DND-41 (cell line): ENCODE measurements around the gene OGG1.

Experiments used
- ATAC-seq: fragments of 200-7000 bp; cut with Tn5 transposase; 3 replicates; pipeline ENCODE4 v1.9.1; 2021; ENCODE audit warnings: low read depth; ENCODE audit not compliant: insufficient read depth
- DNase-seq: peaks from one replicate; pipeline ENCODE4 v3.0.0-alpha.2; 2020
- H2AFZ ChIP-seq: 2 replicates; pipeline ENCODE4 v1.6.0; 2012; ENCODE audit warnings: low read depth, low read length
- H3K27ac ChIP-seq: 2 replicates; pipeline ENCODE4 v1.5.1; 2012; ENCODE audit warnings: low read length, inconsistent platforms
- H3K27me3 ChIP-seq: fragments of 200-600 bp; sonication (generic); 2 replicates; pipeline ENCODE4 v1.6.0; 2012; ENCODE audit warnings: low read length, mild to moderate bottlenecking, inconsistent platforms; ENCODE audit not compliant: insufficient read depth, poor library complexity
- H3K36me3 ChIP-seq: 2 replicates; pipeline ENCODE4 v1.5.1; 2012; ENCODE audit warnings: low read length, inconsistent platforms; ENCODE audit not compliant: insufficient read depth
- H3K4me1 ChIP-seq: 2 replicates; pipeline ENCODE4 v1.5.1; 2012; ENCODE audit warnings: mild to moderate bottlenecking, low read length; ENCODE audit not compliant: insufficient read depth
- H3K4me2 ChIP-seq: 2 replicates; pipeline ENCODE4 v1.6.0; 2012; ENCODE audit warnings: mild to moderate bottlenecking, moderate library complexity, low read length, inconsistent platforms; ENCODE audit not compliant: insufficient read depth
- H3K4me3 ChIP-seq, 2 experiments: fragments of 200-600 bp in 1 of 2; shearing (Covaris generic) in 1 of 2; 2 replicates each; pipeline ENCODE4 v1.5.1; 2012 to 2016; ENCODE audit warnings: inconsistent platforms in 2 of 2, low read length in 2 of 2, mild to moderate bottlenecking in 2 of 2, low read depth in 1 of 2, moderate library complexity in 1 of 2
- H3K79me2 ChIP-seq: 2 replicates; pipeline ENCODE4 v1.6.0; 2012; ENCODE audit warnings: low read length, inconsistent platforms; ENCODE audit not compliant: insufficient read depth
- H3K9ac ChIP-seq: 2 replicates; pipeline ENCODE4 v1.6.0; 2012; ENCODE audit warnings: low read depth, mild to moderate bottlenecking, inconsistent platforms, low read length, moderate library complexity
- H3K9me3 ChIP-seq: 2 replicates; pipeline ENCODE4 v1.5.1; 2012; ENCODE audit warnings: low read length, moderate library complexity, mild to moderate bottlenecking, inconsistent platforms; ENCODE audit not compliant: insufficient read depth, severe bottlenecking
- H4K20me1 ChIP-seq: 2 replicates; pipeline ENCODE4 v1.6.0; 2012; ENCODE audit warnings: low read length; ENCODE audit not compliant: insufficient read depth
- EZH2 ChIP-seq: IDR thresholded peaks from 3 replicates; pipeline ENCODE4 v1.6.1; 2012; ENCODE audit warnings: borderline replicate concordance, low read depth, mild to moderate bottlenecking, moderate library complexity, low read length, inconsistent platforms; ENCODE audit not compliant: severe bottlenecking
- TF ChIP-seq, protein P1 (sequence below): IDR thresholded peaks from 2 replicates; pipeline ENCODE4 v1.5.1; 2012; ENCODE audit warnings: borderline replicate concordance, low read length, moderate library complexity, mild to moderate bottlenecking; ENCODE audit not compliant: poor library complexity, severe bottlenecking; ENCODE audit errors: extremely low read depth

OGG1 gene

DNA sequence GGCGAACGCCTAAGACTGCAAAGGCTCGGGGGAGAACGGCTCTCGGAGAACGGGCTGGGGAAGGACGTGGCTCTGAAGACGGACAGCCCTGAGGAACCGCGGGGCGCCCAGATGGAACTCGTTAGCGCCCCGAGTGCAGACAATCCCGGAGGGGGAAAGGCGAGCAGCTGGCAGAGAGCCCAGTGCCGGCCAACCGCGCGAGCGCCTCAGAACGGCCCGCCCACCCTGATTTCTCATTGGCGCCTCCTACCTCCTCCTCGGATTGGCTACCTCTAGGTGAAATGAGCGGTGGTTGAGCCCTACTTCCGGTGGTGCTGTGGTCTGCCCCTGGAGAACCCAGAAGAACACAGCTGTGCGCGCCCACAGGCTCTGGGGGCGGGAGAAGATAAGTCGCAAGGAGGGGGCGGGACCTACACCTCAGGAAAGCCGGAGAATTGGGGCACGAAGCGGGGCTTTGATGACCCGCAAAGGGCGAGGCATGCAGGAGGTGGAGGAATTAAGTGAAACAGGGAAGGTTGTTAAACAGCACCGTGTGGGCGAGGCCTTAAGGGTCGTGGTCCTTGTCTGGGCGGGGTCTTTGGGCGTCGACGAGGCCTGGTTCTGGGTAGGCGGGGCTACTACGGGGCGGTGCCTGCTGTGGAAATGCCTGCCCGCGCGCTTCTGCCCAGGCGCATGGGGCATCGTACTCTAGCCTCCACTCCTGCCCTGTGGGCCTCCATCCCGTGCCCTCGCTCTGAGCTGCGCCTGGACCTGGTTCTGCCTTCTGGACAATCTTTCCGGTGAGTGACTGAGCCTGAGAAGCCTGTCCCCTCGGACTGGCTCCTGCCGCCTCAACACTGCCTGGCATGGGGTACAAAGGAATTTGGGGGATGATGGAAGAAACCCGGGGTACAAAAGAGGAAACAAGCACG is at the start of gene OGG1:
Gene OGG1, plus strand, starts transcription at position 308 of the 911 bp plus-strand sequence. Its CDS starts 335 bp downstream, at position 643.
- Histone ChIP-seq H4K20me1 (no peaks in the 10 kb centered on the region; the same call in 1 of the 2 replicates), H3K27me3 (no peaks in the 10 kb centered on the region), H2AFZ (peak within 1 kb of the TSS; percentile 91), H3K27ac (peak within 1 kb of the TSS; percentile 75), H3K79me2 (peaks cover 4% of the 10 kb centered on the region), H3K4me3 (peak within 1 kb of the TSS; percentile 49 to 78; a peak in 3 of 4 replicates), H3K4me1 (peaks cover 26% of the 10 kb centered on the region), H3K4me2 (peak within 1 kb of the TSS; percentile 94), H3K9ac (peak within 1 kb of the TSS; percentile 60), H3K9me3 (no peaks in the 10 kb centered on the region), H3K36me3 (peaks cover 52% of the 10 kb centered on the region)
- TF ChIP-seq, protein P1, sequence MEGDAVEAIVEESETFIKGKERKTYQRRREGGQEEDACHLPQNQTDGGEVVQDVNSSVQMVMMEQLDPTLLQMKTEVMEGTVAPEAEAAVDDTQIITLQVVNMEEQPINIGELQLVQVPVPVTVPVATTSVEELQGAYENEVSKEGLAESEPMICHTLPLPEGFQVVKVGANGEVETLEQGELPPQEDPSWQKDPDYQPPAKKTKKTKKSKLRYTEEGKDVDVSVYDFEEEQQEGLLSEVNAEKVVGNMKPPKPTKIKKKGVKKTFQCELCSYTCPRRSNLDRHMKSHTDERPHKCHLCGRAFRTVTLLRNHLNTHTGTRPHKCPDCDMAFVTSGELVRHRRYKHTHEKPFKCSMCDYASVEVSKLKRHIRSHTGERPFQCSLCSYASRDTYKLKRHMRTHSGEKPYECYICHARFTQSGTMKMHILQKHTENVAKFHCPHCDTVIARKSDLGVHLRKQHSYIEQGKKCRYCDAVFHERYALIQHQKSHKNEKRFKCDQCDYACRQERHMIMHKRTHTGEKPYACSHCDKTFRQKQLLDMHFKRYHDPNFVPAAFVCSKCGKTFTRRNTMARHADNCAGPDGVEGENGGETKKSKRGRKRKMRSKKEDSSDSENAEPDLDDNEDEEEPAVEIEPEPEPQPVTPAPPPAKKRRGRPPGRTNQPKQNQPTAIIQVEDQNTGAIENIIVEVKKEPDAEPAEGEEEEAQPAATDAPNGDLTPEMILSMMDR: no peak
- TF ChIP-seq EZH2: no peak
- ATAC-seq (peak; percentile 95), DNase-seq (peak; percentile 99)

DNA sequence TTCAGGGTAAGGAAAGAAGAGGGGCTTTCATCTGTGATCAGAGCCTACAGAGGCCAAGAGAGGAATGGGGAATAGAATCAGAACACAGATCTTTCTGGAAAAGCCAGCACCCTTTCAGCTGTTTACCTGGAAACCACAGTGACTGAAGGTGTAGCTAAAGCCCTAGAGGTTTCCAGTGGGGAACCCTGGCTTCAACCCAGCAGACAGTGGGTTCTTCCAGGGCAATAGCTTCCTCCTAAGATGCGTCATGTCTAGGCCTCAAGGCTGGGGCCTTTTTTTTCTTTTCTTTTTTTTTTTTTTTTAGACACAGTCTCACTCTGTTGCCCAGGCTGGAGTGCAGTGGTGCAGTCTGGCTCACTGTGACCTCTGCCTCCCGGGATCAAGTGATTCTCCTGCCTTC is 49.2 kb upstream of the OGG1 start:
- DNase-seq: no peak
- ATAC-seq: no peak
- no peaks in the 10 kb centered on the region for H3K9me3 ChIP-seq
- H3K27ac ChIP-seq: no peak overlapping the region
- H3K79me2 ChIP-seq: no peaks in the 10 kb centered on the region
- no peaks in the 10 kb centered on the region for H3K4me1 ChIP-seq
- H3K9ac ChIP-seq: no peak overlapping the region
- H3K36me3 ChIP-seq: peaks cover 57% of the 10 kb centered on the region
- H2AFZ ChIP-seq: no peak overlapping the region
- no peaks in the 10 kb centered on the region for H4K20me1 ChIP-seq
- TF ChIP-seq, protein P1: no peak
- no peak overlapping the region for H3K4me3 ChIP-seq
- no peaks in the 10 kb centered on the region for H3K27me3 ChIP-seq
- H3K4me2 ChIP-seq: no peak overlapping the region

DNA sequence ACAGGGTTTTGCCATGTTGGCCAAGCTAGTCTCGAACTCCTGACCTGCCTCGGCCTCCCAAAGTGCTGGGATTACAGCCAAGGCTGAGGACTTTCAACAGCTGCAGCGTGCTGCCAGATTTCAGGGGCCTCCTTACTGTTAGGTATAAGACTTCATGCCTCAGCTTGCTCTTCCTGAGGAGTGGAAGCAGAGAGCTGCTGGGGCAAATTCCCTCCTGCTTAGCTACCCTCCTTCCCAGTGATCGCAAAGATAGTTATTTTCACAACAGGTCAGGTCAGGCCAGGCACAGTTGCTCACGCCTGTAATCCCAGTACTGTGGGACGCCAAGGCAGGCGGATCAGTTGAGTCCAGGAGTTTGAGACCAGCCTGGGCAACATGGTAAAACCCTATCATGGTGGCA is 48.7 kb upstream of the OGG1 start:
- H3K4me3 ChIP-seq: no peak overlapping the region
- H3K4me2 ChIP-seq: no peak overlapping the region
- no peaks in the 10 kb centered on the region for H4K20me1 ChIP-seq
- H3K9ac ChIP-seq: no peak overlapping the region
- no peaks in the 10 kb centered on the region for H3K4me1 ChIP-seq
- H2AFZ ChIP-seq: no peak overlapping the region
- no peak; the same call in 2 of the 3 replicates for ATAC-seq
- no peak overlapping the region for H3K27ac ChIP-seq
- H3K27me3 ChIP-seq: no peaks in the 10 kb centered on the region
- TF ChIP-seq, protein P1: no peak
- no peak for TF ChIP-seq EZH2
- H3K79me2 ChIP-seq: no peaks in the 10 kb centered on the region
- DNase-seq: no peak
- H3K36me3 ChIP-seq: peaks cover 53% of the 10 kb centered on the region
- H3K9me3 ChIP-seq: no peaks in the 10 kb centered on the region
